NCI-H748 treated with DMSO at 0.1 percent for 48 hours (cell line): ENCODE results near the gene SMIM34.

ENCODE experiments used
- DNase-seq: peaks from one replicate; lab custom pipeline; 2025; lab: John Stamatoyannopoulos, UW

The SMIM34 gene

GRCh38 chr21:34372321-34372720 lies 51.4 kb downstream of the SMIM34 start:
- DNase-seq: no peak

DNA sequence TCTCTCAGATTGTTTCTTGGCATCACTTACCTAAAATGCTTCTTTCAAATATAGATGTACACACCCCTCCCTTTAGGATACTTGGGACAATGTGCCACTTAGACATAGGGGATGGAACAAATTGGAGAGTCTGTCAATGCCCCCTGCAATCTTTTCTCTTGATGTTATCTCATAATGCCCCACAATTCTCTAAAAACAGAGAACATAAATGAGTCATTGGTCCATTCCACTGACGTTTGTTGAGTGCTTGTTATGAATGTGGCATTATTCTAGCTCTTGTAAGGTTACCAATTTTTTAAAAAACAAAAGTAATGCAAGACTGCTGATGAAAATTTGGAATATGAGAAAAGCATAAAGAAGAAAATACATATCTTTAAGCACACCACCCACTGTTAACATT lies 54.0 kb downstream of the SMIM34 start:
- no peak for DNase-seq
